ENCODE data around the gene UGT1A6.
"Not testable (repeated sequence)": the region's sequence is repeated elsewhere in the genome, so short reads cannot be mapped to it uniquely, and the experiment has no call there.

The UGT1A6 gene

DNA sequence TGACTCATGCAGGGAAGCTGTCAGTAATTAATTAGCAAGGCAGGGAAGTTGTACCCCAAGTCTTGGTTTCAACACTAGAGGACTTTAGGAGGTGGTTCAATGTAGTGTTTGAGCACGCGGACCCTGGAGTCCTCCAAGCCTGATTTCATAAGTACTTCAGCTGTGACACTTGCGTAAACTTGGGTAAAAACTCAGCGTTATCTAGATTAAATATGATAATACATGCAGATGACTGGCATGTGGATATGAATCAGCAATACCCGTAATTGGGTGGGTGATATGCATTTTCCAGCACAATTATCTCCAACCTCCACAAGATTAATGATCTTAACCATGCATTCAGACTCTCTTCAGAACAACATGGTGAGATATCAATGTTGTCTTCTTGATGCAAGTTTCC is 5.8 kb upstream of the UGT1A6 start:
- DNase-seq (ENCODE audit: low read depth), result no peak

DNA sequence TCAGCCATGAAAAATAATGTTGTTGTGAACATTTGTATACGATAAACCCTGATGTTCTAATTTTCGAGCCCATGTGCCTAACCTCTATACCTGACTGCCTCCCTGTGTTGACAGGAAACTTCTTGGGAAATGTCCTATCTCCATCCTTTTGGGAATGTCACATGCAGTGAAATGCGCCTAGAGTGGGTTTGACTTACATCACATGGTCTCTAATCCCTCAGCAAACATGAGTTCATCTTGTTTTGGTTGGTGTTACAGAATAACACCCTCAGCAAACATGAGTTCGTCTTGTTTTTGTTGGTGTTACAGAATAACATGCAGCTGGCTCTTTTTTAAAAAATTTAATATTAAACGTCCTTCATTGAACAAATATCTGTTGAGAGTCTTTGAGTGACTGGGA is 4.3 kb upstream of the UGT1A6 start:
- DNase-seq (ENCODE audit: low read depth), result no peak

GRCh38 chr2:233689031-233689430 is 3.7 kb upstream of the UGT1A6 start:
- DNase-seq (ENCODE audit: low read depth), result no peak

- DNase-seq (ENCODE audit: low read depth), result no peak
Observed at GRCh38 chr2:233689501-233689900, 3.2 kb upstream of the UGT1A6 start.

DNA sequence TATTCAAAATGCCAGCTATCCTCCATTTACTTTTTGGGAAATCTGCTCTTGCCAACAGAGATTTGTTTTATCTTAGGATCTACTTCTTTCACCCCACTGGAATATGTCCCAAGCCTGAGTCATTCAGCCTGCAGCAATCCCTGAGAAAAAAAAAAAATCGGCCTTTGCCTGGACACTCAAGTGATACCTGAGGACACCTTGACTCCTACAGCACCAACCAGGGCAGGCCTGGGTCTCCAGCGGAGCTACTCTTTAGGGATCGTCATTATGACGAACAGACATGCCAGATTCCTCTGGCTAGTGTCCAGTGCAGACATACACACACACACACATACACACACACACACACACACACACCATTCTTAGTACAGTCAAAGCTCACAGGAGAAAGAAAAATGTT is 2.2 kb upstream of the UGT1A6 start:
- DNase-seq (ENCODE audit: low read depth), result no peak

DNA sequence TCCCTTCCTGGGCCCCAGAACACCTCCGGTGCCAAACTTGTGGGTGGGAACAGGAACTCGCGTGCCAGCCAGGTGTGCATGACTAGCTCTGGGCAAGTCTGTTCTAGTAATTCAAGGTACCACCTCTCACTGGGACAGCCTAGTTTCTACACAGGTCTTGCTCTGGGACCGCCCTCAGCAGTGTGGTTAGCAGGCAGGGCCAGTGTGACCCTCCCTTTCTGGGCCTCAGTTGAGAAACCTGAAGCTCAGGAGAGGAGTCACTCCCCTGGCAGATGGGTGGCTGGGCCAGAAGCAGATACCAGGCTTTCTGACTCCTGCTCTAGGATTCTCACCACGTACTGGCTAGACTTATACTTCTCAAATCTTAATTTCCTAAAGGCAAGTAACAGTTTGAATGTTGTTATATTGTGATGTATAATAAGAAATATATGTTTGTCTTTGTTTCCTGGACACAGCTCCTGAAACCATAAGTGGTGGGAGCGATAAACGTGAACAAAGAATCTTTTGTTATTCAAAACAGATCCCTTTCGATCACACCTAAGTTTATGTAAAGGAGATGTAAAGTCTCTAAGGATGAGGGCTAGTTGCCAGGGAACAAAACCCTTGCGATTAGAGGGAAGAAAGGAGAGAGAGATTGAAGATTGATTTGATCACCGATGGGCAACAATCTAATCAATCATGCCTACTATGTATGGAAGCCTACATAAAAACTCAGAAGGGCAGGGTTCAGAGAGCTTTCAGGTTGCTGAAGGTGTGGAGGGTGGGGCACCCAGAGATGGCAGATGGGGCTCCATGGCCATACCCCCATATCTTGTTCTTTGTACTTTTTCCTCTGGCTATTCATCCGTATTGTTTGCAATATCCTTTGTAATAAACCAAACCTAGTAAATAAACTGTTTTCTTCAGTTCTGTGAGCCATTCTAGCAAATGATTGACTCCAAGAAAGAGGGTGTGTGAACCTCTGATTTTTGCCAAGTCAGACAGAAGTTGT is 952 bp upstream of the UGT1A6 start:
- no peak for DNase-seq (ENCODE audit: low read depth)

GRCh38 chr2:233693963-233694362 is 1.3 kb downstream of the UGT1A6 start:
- no peak for DNase-seq (ENCODE audit: low read depth)

DNA sequence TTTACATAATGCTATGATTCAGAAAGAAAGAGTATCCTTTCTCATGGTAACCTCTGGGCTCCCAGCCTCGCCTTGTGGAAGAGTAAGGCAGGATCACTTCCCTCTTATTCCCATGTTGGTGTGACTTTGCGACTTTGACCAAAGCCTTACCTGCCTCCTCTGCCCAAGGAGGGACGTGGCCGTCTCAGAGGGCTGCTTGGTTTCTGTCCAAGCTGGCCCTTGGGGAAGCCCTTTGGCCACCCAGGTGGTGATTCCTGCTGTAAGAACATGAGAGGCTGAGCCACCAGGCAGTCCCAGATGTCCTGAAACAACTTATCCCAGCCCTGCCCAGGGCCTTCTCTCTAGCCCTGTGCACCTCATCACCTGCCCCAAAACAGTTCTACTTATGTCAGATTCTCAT is 6.0 kb downstream of the UGT1A6 start:
- no peak for DNase-seq (ENCODE audit: low read depth)

GRCh38 chr2:233699424-233700027 is 6.8 kb downstream of the UGT1A6 start:
- no peak for DNase-seq (ENCODE audit: low read depth)

- no peak for DNase-seq (ENCODE audit: low read depth)
Observed at GRCh38 chr2:233700028-233700635, 7.4 kb downstream of the UGT1A6 start.

DNA sequence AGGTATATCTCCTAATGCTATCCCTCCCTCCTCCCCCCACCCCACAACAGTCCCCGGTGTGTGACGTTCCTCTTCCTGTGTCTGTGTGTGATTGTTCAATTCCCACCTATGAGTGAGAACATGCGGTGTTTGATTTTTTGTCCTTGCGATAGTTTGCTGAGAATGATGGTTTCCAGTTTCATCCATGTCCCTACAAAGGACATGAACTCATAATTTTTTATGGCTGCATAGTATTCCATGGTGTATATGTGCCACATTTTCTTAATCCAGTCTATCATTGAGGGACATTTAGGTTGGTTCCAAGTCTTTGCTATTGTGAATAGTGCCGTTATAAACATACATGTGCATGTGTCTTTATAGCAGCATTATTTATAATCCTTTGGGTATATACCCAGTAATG is 8.2 kb downstream of the UGT1A6 start:
- not testable (repeated sequence) for DNase-seq (ENCODE audit: low read depth)

GRCh38 chr2:233702238-233702637 is 9.5 kb downstream of the UGT1A6 start:
- DNase-seq (ENCODE audit: low read depth), result no peak

DNA sequence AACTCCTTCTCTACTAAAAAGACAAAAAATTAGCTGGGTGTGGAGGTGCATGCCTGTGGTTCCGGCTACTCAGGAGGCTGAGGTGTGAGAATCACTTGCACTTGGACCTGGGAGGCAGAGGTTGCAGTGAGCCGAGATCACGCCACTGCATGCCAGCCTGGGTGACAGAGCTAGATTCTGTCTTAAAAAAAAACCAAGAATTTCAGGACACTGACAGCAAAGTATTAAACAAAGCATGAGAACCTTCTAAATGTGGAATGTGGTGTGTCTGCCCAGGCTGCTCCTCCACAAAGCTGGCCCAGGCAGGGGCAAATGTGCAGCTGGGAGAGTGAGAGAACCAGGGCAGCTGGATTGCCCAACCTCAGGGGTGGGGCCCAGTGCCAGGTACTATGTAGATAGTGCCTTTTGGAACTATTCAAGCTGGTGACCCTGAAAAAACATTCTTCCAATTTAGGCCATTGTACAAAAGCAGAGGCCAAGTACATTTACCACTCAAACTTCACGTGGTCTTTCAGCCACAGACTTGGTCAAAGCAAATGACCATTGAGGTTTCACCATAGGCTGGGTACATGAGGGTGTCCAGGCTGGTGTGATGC is 13.3 kb downstream of the UGT1A6 start:
- DNase-seq (ENCODE audit: low read depth), result no peak

DNA sequence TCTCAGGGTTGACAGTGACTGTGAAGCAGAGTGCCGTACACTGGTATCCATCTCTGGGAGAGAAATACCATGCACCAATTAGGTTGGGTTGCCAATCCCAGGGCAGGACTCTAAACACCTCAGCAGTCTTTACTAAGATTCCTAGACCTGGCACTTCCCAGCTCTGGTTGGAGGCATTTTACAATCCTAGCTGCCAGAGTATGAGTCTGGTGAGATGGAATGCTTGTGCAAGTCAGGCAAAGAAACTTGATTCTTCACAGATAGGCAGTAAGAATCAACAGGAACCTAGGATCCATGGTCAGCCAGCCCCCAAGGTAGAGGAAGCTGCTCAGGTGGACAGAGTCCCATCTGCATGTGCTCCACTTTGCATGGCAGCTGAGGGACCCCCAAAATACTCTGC is 14.0 kb downstream of the UGT1A6 start:
- no peak for DNase-seq (ENCODE audit: low read depth)

DNA sequence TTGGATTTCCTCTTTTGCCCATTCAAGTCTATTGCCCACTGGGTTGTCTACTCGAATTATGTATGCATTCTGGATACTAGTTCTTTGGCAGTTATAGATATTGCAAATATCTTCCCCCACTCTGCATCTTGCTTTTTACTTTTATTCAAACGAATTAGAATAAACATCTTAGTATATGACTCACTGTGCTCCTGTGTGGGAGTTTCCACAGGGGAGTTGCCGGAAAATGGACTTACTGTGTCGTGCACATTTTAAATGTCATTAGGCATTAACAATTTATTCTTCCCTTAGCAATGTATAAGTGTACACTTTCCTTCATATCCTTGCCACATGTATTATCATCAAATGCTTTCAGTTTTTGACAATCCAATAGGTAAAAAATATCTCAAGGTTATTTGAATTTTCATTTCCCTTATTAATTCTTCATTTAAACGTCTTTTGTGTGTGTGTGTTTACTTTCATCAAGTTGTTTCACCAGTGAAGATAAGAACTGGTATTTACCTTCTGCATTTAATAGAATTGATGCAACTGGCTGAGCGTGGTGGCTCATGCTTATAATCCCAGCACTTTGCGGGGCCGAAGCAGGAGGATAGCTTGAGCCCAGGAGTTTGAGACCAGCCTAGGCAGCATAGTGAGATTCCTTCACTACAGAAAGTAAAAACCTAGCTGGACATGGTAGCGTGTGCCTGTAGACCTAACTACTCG is 15.4 kb downstream of the UGT1A6 start:
- no peak for DNase-seq (ENCODE audit: low read depth)

DNA sequence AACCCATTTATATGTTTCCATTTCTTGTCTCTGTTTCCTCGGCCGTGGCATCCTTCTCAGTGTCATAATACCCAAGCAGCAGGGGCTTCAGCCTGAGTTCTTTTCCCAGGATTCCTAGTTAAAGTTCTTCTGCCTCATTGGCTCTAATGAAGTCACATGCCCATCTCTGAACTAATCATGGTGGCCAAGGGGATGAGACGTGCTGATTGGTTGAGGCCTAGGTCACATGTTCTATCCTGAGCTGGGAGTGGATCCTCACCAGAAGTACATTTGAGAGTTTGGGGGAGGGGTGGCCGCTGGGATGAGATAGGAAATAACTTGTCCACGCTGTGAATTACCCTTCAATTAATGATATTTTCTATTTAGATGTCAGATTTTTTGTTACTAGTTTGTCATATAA is 16.3 kb downstream of the UGT1A6 start:
- DNase-seq (ENCODE audit: low read depth), result no peak

- DNase-seq (ENCODE audit: low read depth), result peak; percentile 7
Observed at GRCh38 chr2:233711312-233712008, 18.8 kb downstream of the UGT1A6 start.

GRCh38 chr2:233712611-233713261 is 20.0 kb downstream of the UGT1A6 start, which contains the start of gene UGT1A5:
TSS of gene UGT1A5 (plus strand) at chr2:233712907. CDS start at chr2:233712992, 85 bp downstream.
- no peak for DNase-seq (ENCODE audit: low read depth)

DNA sequence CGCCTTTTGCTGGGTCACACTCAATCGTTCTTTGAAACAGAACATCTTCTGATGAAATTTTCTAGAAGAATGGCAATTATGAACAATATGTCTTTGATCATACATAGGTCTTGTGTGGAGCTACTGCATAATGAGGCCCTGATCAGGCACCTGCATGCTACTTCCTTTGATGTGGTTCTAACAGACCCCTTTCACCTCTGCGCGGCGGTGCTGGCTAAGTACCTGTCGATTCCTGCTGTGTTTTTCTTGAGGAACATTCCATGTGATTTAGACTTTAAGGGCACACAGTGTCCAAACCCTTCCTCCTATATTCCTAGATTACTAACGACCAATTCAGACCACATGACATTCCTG is 20.5 kb downstream of the UGT1A6 start:
- DNase-seq (ENCODE audit: low read depth), result no peak

DNA sequence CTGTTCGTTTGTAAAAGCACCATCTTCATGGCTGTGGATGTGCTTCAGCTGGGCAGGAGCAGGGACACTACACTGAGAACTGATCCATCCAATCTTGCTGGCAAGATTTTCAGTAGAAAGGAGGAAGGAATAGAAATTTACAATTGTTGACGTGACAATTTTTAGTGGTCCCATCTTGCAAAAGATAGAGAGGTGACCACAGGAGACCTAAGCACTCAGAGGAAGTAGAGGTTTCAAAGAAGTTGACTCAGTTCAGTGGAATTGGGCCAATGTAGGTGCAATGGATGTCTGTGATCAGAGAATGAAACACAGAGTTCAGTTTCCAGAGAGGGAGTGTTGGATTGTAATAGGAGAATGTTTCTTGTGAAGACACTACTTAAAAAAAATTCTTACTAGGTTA is 21.4 kb downstream of the UGT1A6 start:
- DNase-seq (ENCODE audit: low read depth), result no peak

- DNase-seq (ENCODE audit: low read depth), result no peak
Observed at GRCh38 chr2:233718552-233718951, 25.9 kb downstream of the UGT1A6 start, which contains the start of gene UGT1A4. TSS of gene UGT1A4 (plus strand) at chr2:233718736. CDS start at chr2:233718821, 85 bp downstream.
